Left colon (tissue), 2 donors: ENCODE measurements around the gene BRD7. TPM values are rescaled to one million over a fixed set of nuclear protein-coding genes. Genes with fewer than 3 reads are reported as not detected.
A peak's percentile ranks its signal among the peaks of the same experiment; 100 is the strongest.

Source experiments
- ATAC-seq: fragments of 200-7000 bp; cut with Tn5 transposase; one replicate; pipeline ENCODE4 v1.9.1; 2020; ENCODE audit warnings: mild to moderate bottlenecking, moderate library complexity
- DNase-seq, 2 donors: peaks; one replicate each; pipeline ENCODE4 v3.0.0-alpha.2; 2020
- intact Hi-C, 2 donors: fragments of 100-400 bp; cut with DNase I in 1 of 2; cut with micrococcal nuclease in 1 of 2; formaldehyde crosslinking; loops; one replicate each; pipeline versions ENCODE4 v1.11.2 to v1.14.0; 2022; cut with DNase I, micrococcal nuclease
- total RNA-seq, 2 donors: library from RNA; stranded (reverse); fragmentation: NEBNext Ultra II Directional; extraction: Animal tissue kit (Norgen Biotek cat#: 25700); gene quantifications; one replicate each; pipeline ENCODE4 v1.2.1, GENCODE V29; 2021
- donor health status: DM: no; HTN: no; CAD: no.
- donor health status: DM: yes; HTN: yes; CAD: no.

BRD7 gene
- total RNA-seq, 2 donors from 2014 or later: 54.3 to 54.5 TPM

- ATAC-seq (no peak), DNase-seq (no peak)
These were observed 22.3 kb upstream of the BRD7 start for GRCh38 chr16:50390914-50391716.

DNA sequence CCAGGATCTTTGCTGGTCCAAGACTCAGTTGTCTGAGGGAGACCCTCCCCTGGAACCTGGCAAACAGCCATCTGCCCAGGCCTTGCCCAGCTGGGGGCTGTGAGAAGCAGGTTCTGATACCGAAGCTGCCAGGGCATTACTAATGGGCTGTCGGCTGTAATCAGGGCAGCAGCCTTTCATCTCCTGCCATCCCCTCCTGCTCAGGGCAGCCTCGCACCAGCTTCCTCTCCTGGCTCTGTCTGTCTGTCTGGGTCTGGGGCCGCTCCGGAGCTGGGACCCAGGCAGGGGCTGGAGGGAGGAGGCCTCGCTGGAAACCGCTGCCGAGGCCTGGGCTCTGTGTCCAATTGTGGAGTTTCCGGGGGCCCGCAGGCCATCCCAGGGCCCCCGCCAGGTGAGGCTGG is 21.6 kb upstream of the BRD7 start:
- no peak for DNase-seq
- intact Hi-C loops: no loop called here
- no peak for ATAC-seq

More at GRCh38 chr16:50390914-50391716, 22.3 kb upstream of the BRD7 start:
- intact Hi-C loops: no loop called here

DNA sequence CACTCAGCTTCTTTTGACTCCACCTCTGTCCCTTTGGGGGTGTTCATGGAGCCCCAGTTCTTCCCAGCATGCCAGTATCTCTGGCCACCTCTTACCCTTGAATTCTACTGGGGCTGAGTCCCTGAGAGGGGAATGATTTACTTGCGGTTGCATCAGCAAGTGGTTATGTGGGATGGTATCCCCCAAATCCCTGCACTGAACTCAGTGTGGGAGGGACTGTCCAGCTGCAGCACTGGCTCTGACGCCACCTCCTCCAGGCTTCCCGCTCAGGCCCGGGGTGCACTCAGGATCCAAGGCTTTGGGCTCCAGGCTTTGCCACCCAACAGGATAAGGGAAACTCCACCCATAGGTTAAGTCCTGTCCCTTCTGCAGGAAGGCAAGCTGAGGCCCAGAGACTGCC is 21.1 kb upstream of the BRD7 start:
- intact Hi-C loops: no loop called here
- DNase-seq: no peak
- no peak for ATAC-seq

- no peak for DNase-seq
- ATAC-seq: no peak
- intact Hi-C loops: no loop called here
These were observed 19.7 kb upstream of the BRD7 start for GRCh38 chr16:50388496-50388895.

DNA sequence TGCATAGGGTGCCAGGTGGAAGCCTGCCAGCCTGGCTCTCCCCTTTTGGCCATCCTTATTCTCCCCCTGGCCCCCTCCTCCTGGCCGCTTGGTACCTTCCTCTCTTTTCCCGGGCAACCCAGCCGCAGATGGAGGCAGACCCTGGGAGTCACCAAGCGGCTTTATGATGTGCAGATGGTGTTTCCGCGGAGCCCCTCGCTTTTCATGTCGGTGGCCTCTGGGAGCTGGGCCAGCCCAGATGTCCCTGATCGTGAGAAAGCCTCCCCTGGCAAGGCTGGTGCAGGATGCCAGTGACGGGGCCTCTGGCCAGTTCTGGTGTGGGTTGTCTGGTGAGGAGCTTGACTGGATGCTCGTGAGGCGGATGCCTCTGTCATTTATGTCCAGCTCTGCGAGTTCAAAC is 18.0 kb upstream of the BRD7 start:
- no peak for ATAC-seq
- intact Hi-C loops: no loop called here
- DNase-seq: no peak

DNA sequence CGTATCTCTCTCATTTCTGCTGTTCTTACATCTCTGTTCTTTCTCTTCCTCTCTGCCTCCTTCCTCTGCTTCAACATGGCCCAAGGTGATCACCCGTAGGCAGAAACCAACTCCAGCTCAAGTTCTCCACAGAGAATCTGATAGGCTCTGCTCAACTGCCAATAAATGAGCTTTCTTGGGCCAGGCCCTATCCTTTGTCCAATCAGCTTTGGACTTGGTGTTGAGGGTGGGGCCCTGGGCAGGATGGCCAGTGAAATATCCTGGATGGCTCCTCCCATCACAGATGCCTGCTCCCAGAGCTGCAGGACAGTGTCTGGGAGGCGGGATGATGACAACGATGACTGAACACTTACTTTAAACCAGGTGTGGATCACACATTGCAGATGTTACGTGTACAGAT is 17.4 kb upstream of the BRD7 start:
- DNase-seq: no peak
- ATAC-seq: no peak
- intact Hi-C loops: no loop called here

DNA sequence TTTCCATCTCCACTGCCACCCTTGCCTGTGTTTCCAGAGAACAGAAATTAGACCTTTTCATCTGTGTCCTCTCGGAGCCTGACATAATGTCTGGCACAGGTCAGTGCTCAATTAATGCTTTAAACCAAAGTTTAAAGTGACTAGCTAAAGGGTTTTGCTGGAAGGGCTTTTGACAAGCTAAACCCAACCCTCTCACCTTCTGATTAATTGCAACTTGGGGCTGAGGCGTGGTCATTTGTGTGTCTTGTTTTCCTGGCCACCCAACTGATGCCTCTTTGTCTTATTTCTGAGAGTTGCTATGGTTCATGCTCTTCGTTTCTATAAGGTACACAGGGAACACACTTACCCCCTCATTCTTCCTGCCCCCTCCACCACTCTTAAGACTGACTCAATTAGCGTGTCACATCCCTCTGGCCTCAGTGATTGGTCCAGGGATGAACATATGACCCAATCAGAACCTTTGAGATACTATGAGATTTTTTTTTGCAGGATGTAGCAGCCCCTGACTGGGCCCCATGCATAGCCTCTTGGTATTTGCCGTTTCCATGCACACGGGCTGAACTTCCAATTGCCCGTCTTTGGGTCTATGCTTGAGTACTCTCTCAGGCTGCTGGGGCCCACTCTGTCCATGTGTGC is 15.8 kb upstream of the BRD7 start:
- no peak for DNase-seq

GRCh38 chr16:50381679-50382440 is 13.1 kb upstream of the BRD7 start:
- intact Hi-C loops: no loop called here
- ATAC-seq: no peak
- DNase-seq: no peak

More for the DNA sequence above, 15.8 kb upstream of the BRD7 start:
- ATAC-seq: no peak
- intact Hi-C loops: no loop called here

GRCh38 chr16:50378417-50378816 is 9.6 kb upstream of the BRD7 start:
- intact Hi-C loops: loop anchor here in 1 of 2 donors (10.0 kb wide), 1 partner anchor 286 kb away; no protein-coding TSS in a partner anchor
- ATAC-seq: no peak

GRCh38 chr16:50377001-50377400 is 8.2 kb upstream of the BRD7 start:
- DNase-seq (no peak), ATAC-seq (no peak)
- intact Hi-C loops: loop anchor here in 1 of 2 donors (10.0 kb wide), 1 partner anchor 288 kb away; no protein-coding TSS in a partner anchor

More at GRCh38 chr16:50378417-50378816, 9.6 kb upstream of the BRD7 start:
- DNase-seq: no peak

DNA sequence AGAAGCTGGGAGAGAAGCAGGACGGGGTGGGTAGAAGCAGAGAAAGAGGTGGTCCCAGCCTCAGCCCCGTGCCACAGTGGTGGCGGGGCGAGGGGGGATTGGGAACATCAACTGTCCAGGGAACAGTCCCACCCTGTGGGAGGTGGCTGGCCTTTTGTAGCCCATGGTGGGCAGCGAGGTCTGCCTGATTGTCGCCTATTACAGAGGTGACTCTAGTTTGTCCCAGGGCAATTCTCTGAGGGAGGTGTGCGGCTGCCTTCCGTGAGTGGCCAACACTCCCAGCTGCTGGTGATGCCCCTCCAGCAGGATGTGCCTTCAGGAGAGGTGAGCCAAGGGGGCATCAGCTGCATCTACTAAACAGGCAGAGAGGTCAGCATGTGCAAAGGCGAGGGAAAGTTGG is 5.0 kb upstream of the BRD7 start:
- no peak for ATAC-seq
- intact Hi-C loops: loop anchor here (5.0 to 10.0 kb wide), 2 partner anchors 291 to 294 kb away; no protein-coding TSS in a partner anchor
- no peak for DNase-seq

- DNase-seq: no peak
- intact Hi-C loops: loop anchor here (5.0 to 10.0 kb wide), 2 partner anchors 291 to 294 kb away; no protein-coding TSS in a partner anchor
- no peak for ATAC-seq
These were observed 4.5 kb upstream of the BRD7 start for GRCh38 chr16:50373345-50373701.

GRCh38 chr16:50372611-50373344 is 4.0 kb upstream of the BRD7 start:
- ATAC-seq (no peak), DNase-seq (peak; percentile 21 to 69)
- intact Hi-C loops: loop anchor here (5.0 to 10.0 kb wide), 2 partner anchors 292 to 295 kb away; no protein-coding TSS in a partner anchor

GRCh38 chr16:50371936-50372595 is 3.3 kb upstream of the BRD7 start:
- no peak for DNase-seq

GRCh38 chr16:50371036-50371716 is 2.4 kb upstream of the BRD7 start:
- ATAC-seq: no peak
- no peak for DNase-seq
- intact Hi-C loops: loop anchor here (5.0 to 10.0 kb wide), 2 partner anchors 294 to 296 kb away; no protein-coding TSS in a partner anchor

More at GRCh38 chr16:50371936-50372595, 3.3 kb upstream of the BRD7 start:
- intact Hi-C loops: loop anchor here (5.0 to 10.0 kb wide), 2 partner anchors 293 to 295 kb away; no protein-coding TSS in a partner anchor
- ATAC-seq: no peak

GRCh38 chr16:50369133-50369804 is 481 bp upstream of the BRD7 start:
- no peak for ATAC-seq
- intact Hi-C loops: loop anchor here in 1 of 2 donors (10.0 kb wide), 2 partner anchors 154 to 344 kb away; partner anchors contain the start of gene CNEP1R1

More at GRCh38 chr16:50369133-50369804, 481 bp upstream of the BRD7 start:
- DNase-seq: no peak
